HepG2 (cell line): ENCODE results near the gene HIGD1A. TPM values are rescaled to one million over a fixed set of nuclear protein-coding genes. Genes with fewer than 3 reads are reported as not detected.

ENCODE experiments used
- AKAP8 ChIP-seq: sonication (generic); formaldehyde crosslinking; IDR thresholded peaks from 2 replicates; pipeline ENCODE4 v1.5.1; 2020; ENCODE audit warnings: mild to moderate bottlenecking, missing genetic modification reagents
- DMTF1 ChIP-seq: sonication (generic); formaldehyde crosslinking; IDR thresholded peaks from 2 replicates; pipeline ENCODE4 v1.4.0; 2020; ENCODE audit warnings: mild to moderate bottlenecking, missing genetic modification reagents
- JARID2 ChIP-seq: sonication (generic); formaldehyde crosslinking; IDR thresholded peaks from 2 replicates; pipeline ENCODE4 v1.8.1; 2023; ENCODE audit warnings: missing genetic modification reagents, inconsistent platforms; ENCODE audit not compliant: insufficient replicate concordance
- SMC3 ChIP-seq: IDR thresholded peaks from 2 replicates; pipeline ENCODE4 v1.6.1; 2011; ENCODE audit warnings: low read length, improper control_type of control experiment
- SMYD3 ChIP-seq: sonication (generic); formaldehyde crosslinking; IDR thresholded peaks from 2 replicates; pipeline ENCODE4 v1.8.1; 2023; ENCODE audit warnings: mild to moderate bottlenecking, missing genetic modification reagents
- SOX5 ChIP-seq: IDR thresholded peaks from 2 replicates; pipeline ENCODE4 v1.6.1; 2016; ENCODE audit warnings: borderline replicate concordance
- SP140L ChIP-seq: sonication (generic); formaldehyde crosslinking; IDR thresholded peaks from 2 replicates; pipeline ENCODE4 v1.4.0; 2020; ENCODE audit warnings: missing genetic modification reagents, borderline replicate concordance
- TRIM24 ChIP-seq: sonication (generic); formaldehyde crosslinking; IDR thresholded peaks from 2 replicates; pipeline ENCODE4 v1.8.0; 2022; ENCODE audit warnings: mild to moderate bottlenecking, missing genetic modification reagents
- ZEB1 ChIP-seq: IDR thresholded peaks from 2 replicates; pipeline ENCODE4 v1.6.1; 2012; ENCODE audit warnings: mild to moderate bottlenecking, low read depth, inconsistent platforms; ENCODE audit not compliant: insufficient replicate concordance
- ZNF10 ChIP-seq: sonication (generic); formaldehyde crosslinking; IDR thresholded peaks from 2 replicates; pipeline ENCODE4 v1.4.0; 2020; ENCODE audit warnings: mild to moderate bottlenecking, low read depth, missing genetic modification reagents, borderline replicate concordance
- ZNF136 ChIP-seq: sonication (generic); formaldehyde crosslinking; IDR thresholded peaks from 2 replicates; pipeline ENCODE4 v1.8.1; 2022; ENCODE audit warnings: low read depth, mild to moderate bottlenecking, moderate library complexity, missing genetic modification reagents
- ZNF383 ChIP-seq: sonication (generic); formaldehyde crosslinking; IDR thresholded peaks from 2 replicates; pipeline ENCODE4 v1.4.0; 2020; ENCODE audit warnings: missing genetic modification reagents, mild to moderate bottlenecking, borderline replicate concordance
- ZNF567 ChIP-seq: sonication (generic); formaldehyde crosslinking; IDR thresholded peaks from 2 replicates; pipeline ENCODE4 v1.8.1; 2023; ENCODE audit warnings: mild to moderate bottlenecking, missing genetic modification reagents, borderline replicate concordance
- ZNF615 ChIP-seq: sonication (generic); formaldehyde crosslinking; IDR thresholded peaks from 2 replicates; pipeline ENCODE4 v1.5.0; 2020; ENCODE audit warnings: mild to moderate bottlenecking, missing genetic modification reagents, borderline replicate concordance
- ZNF670 ChIP-seq: sonication (generic); formaldehyde crosslinking; IDR thresholded peaks from 2 replicates; pipeline ENCODE4 v1.8.0; 2022; ENCODE audit warnings: mild to moderate bottlenecking, missing genetic modification reagents, borderline replicate concordance
- polyA plus RNA-seq, 8 experiments: library from polyadenylated mRNA; depleted of rRNA in 3 of 8; stranded (reverse) in 7 of 8; unstranded in 1 of 8; fragments of >200 nt; fragmentation: Illumina TruSeq in 4 of 8; extraction: Trizol in 4 of 8; gene quantifications; 2 replicates each; pipeline versions ENCODE4 v1.2.1 to v1.2.3, GENCODE V29; 2011 to 2016; ENCODE audit warnings: low read depth in 4 of 8, missing spikeins in 1 of 8, mixed read lengths in 1 of 8; ENCODE audit not compliant: insufficient read depth in 1 of 8
- total RNA-seq, 5 experiments: library from RNA; depleted of rRNA; stranded (reverse); fragments of >200 nt; fragmentation: Illumina TruSeq; extraction: Trizol; gene quantifications; 2 replicates each; pipeline ENCODE4 v1.2.3, GENCODE V29; 2016; ENCODE audit warnings: low read depth in 1 of 5
- TF ChIP-seq, protein P1 (sequence below): conservative IDR thresholded peaks from 2 replicates; pipeline ENCODE4 v1.6.1; 2018; ENCODE audit warnings: missing genetic modification reagents
- TF ChIP-seq, protein P2 (sequence below): sonication (generic); formaldehyde crosslinking; IDR thresholded peaks from 2 replicates; pipeline ENCODE4 v1.4.0; 2020; ENCODE audit warnings: missing genetic modification reagents, borderline replicate concordance
- TF ChIP-seq, protein P3 (sequence below): sonication (generic); formaldehyde crosslinking; IDR thresholded peaks from 2 replicates; pipeline ENCODE4 v1.4.0; 2020; ENCODE audit warnings: mild to moderate bottlenecking, missing genetic modification reagents
- TF ChIP-seq, protein P4 (sequence below): sonication (generic); formaldehyde crosslinking; conservative IDR thresholded peaks from 2 replicates; pipeline ENCODE4 v1.8.1; 2023; ENCODE audit warnings: missing genetic modification reagents
- TF ChIP-seq, protein P5 (sequence below): sonication (generic); formaldehyde crosslinking; IDR thresholded peaks from 2 replicates; pipeline ENCODE4 v1.5.0; 2020; ENCODE audit warnings: missing genetic modification reagents

The HIGD1A gene
- total and polyA plus RNA-seq, 2 of the 13 experiments (the other 11 are each of a cell fraction or from before 2014, with no cell fraction given), result 222 to 253 TPM

DNA sequence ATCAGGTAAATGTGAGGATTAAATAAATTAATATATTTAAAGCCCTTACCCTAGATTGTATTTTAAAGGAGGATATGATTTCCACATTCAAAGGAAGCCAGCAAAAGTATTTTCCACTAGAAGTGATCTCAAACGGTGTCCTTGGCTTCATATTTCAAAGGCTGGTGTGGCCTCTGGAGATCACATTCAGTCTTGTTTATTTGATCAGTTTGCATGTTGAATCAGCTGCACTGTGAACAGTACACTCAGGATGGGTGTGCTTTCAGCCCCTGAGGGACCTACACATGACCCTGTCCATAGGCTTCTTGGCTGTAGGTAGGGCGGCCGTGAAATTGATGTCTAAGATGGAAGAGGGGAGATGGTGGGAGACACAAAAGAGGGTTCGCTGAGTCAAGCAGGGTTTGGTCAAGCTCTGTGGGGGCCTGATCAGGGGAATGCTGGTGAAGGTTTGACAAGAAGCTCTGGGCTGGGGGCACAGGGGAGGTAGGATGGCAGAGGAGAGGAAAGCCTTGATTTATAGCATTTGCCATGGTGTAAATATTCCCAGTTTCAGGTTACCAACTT is 49.5 kb upstream of the HIGD1A start (continued):
- TF ChIP-seq SP140L (no peak), DMTF1 (CRISPR knock-in tag) (no peak), ZNF10 (CRISPR knock-in tag) (no peak), ZEB1 (no peak), ZNF136 (CRISPR knock-in tag) (no peak), SMC3 (no peak), ZNF567 (no peak), ZNF615 (CRISPR knock-in tag) (no peak), ZNF670 (CRISPR knock-in tag) (no peak), SOX5 (peak; percentile 92), TRIM24 (CRISPR knock-in tag) (no peak), SMYD3 (CRISPR knock-in tag) (no peak), JARID2 (no peak), ZNF383 (CRISPR knock-in tag) (no peak), AKAP8 (CRISPR knock-in tag) (no peak)
- TF ChIP-seq, protein P1, sequence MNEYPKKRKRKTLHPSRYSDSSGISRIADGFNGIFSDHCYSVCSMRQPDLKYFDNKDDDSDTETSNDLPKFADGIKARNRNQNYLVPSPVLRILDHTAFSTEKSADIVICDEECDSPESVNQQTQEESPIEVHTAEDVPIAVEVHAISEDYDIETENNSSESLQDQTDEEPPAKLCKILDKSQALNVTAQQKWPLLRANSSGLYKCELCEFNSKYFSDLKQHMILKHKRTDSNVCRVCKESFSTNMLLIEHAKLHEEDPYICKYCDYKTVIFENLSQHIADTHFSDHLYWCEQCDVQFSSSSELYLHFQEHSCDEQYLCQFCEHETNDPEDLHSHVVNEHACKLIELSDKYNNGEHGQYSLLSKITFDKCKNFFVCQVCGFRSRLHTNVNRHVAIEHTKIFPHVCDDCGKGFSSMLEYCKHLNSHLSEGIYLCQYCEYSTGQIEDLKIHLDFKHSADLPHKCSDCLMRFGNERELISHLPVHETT (CRISPR knock-in tag), result no peak
- TF ChIP-seq, protein P2, sequence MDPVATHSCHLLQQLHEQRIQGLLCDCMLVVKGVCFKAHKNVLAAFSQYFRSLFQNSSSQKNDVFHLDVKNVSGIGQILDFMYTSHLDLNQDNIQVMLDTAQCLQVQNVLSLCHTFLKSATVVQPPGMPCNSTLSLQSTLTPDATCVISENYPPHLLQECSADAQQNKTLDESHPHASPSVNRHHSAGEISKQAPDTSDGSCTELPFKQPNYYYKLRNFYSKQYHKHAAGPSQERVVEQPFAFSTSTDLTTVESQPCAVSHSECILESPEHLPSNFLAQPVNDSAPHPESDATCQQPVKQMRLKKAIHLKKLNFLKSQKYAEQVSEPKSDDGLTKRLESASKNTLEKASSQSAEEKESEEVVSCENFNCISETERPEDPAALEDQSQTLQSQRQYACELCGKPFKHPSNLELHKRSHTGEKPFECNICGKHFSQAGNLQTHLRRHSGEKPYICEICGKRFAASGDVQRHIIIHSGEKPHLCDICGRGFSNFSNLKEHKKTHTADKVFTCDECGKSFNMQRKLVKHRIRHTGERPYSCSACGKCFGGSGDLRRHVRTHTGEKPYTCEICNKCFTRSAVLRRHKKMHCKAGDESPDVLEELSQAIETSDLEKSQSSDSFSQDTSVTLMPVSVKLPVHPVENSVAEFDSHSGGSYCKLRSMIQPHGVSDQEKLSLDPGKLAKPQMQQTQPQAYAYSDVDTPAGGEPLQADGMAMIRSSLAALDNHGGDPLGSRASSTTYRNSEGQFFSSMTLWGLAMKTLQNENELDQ (CRISPR knock-in tag), result no peak
- TF ChIP-seq, protein P3, sequence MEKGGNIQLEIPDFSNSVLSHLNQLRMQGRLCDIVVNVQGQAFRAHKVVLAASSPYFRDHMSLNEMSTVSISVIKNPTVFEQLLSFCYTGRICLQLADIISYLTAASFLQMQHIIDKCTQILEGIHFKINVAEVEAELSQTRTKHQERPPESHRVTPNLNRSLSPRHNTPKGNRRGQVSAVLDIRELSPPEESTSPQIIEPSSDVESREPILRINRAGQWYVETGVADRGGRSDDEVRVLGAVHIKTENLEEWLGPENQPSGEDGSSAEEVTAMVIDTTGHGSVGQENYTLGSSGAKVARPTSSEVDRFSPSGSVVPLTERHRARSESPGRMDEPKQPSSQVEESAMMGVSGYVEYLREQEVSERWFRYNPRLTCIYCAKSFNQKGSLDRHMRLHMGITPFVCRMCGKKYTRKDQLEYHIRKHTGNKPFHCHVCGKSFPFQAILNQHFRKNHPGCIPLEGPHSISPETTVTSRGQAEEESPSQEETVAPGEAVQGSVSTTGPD (CRISPR knock-in tag), result no peak
- TF ChIP-seq, protein P4, sequence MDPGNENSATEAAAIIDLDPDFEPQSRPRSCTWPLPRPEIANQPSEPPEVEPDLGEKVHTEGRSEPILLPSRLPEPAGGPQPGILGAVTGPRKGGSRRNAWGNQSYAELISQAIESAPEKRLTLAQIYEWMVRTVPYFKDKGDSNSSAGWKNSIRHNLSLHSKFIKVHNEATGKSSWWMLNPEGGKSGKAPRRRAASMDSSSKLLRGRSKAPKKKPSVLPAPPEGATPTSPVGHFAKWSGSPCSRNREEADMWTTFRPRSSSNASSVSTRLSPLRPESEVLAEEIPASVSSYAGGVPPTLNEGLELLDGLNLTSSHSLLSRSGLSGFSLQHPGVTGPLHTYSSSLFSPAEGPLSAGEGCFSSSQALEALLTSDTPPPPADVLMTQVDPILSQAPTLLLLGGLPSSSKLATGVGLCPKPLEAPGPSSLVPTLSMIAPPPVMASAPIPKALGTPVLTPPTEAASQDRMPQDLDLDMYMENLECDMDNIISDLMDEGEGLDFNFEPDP, result no peak
- TF ChIP-seq, protein P5, sequence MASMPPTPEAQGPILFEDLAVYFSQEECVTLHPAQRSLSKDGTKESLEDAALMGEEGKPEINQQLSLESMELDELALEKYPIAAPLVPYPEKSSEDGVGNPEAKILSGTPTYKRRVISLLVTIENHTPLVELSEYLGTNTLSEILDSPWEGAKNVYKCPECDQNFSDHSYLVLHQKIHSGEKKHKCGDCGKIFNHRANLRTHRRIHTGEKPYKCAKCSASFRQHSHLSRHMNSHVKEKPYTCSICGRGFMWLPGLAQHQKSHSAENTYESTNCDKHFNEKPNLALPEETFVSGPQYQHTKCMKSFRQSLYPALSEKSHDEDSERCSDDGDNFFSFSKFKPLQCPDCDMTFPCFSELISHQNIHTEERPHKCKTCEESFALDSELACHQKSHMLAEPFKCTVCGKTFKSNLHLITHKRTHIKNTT (CRISPR knock-in tag), result no peak
